ENCODE results near the gene TAF8.

DNA sequence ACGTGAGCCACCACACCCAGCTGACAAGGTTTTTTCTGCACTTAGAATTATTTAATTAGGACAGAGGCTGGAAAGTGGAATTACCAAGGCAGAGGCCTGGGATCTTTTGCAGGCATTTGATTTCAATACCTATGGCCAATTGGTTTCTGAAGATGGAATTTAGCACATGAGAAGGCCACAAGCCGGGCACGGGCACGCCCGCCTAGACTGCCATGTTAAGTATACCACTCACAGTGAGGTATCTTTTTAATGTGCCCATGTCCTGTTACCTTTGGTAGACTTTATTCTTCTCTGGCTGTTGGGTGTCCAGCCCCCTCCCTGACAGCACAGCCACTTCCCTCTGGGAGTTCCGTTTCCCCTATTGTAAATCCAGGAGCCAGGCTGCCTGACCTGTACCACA is 18.0 kb upstream of the TAF8 start:
- TF ChIP-seq EZH2phosphoT487 (IDR thresholded peaks at IDR 0.05; ENCODE audit: borderline replicate concordance, low read length), result no peak
- TF ChIP-seq, protein P1, sequence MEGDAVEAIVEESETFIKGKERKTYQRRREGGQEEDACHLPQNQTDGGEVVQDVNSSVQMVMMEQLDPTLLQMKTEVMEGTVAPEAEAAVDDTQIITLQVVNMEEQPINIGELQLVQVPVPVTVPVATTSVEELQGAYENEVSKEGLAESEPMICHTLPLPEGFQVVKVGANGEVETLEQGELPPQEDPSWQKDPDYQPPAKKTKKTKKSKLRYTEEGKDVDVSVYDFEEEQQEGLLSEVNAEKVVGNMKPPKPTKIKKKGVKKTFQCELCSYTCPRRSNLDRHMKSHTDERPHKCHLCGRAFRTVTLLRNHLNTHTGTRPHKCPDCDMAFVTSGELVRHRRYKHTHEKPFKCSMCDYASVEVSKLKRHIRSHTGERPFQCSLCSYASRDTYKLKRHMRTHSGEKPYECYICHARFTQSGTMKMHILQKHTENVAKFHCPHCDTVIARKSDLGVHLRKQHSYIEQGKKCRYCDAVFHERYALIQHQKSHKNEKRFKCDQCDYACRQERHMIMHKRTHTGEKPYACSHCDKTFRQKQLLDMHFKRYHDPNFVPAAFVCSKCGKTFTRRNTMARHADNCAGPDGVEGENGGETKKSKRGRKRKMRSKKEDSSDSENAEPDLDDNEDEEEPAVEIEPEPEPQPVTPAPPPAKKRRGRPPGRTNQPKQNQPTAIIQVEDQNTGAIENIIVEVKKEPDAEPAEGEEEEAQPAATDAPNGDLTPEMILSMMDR (IDR thresholded peaks at IDR 0.05; ENCODE audit: low read depth, low read length, poor library complexity, severe bottlenecking), result no peak

Measured in DOHH2 (cell line).